T47D (cell line): Measurements from ENCODE around the gene SHKBP1.
"Not testable (repeated sequence)": the region's sequence is repeated elsewhere in the genome, so short reads cannot be mapped to it uniquely, and the experiment has no call there.

Experiments
- DNase-seq, 2 experiments: peaks; one replicate each; pipeline versions ENCODE4 v3.0.0 to v3.0.0-alpha.2; 2011 to 2012; ENCODE audit warnings: low read depth in 1 of 2, low spot score in 1 of 2
- JUND ChIP-seq: IDR thresholded peaks from 2 replicates; pipeline ENCODE4 v1.6.1; 2012; ENCODE audit warnings: low read depth
- in situ Hi-C: cut with HindIII; loops from 2 replicates; pipeline ENCODE4 v1.10.0; 2016; ENCODE audit warnings: low sequenced_read_pairs, low pct_unique_long_range_greater_than_20kb

SHKBP1 gene

GRCh38 chr19:40623403-40624251 lies 47.0 kb downstream of the SHKBP1 start:
- DNase-seq = peak; percentile 82 to 85
- no peak for TF ChIP-seq JUND
- in situ Hi-C loops = no loop called here

- in situ Hi-C loops, DNase-seq: not testable (repeated sequence)
These were observed 47.9 kb downstream of the SHKBP1 start for GRCh38 chr19:40624369-40625153.

- DNase-seq = no peak
- TF ChIP-seq JUND = no peak
- in situ Hi-C loops = no loop called here
These were observed 48.9 kb downstream of the SHKBP1 start for GRCh38 chr19:40625406-40626120.

GRCh38 chr19:40626918-40627317 lies 50.2 kb downstream of the SHKBP1 start:
- no peak for DNase-seq
- in situ Hi-C loops = no loop called here
- no peak for TF ChIP-seq JUND

- in situ Hi-C loops = no loop called here
- DNase-seq = no peak
- TF ChIP-seq JUND = no peak
These were observed 51.0 kb downstream of the SHKBP1 start for GRCh38 chr19:40627486-40628279.

GRCh38 chr19:40629346-40629745 lies 52.7 kb downstream of the SHKBP1 start:
- TF ChIP-seq JUND = no peak
- no peak for DNase-seq
- in situ Hi-C loops = no loop called here

GRCh38 chr19:40630571-40631160 lies 54.0 kb downstream of the SHKBP1 start:
- DNase-seq = no peak
- in situ Hi-C loops = no loop called here
- no peak for TF ChIP-seq JUND

- DNase-seq = no peak
- no peak for TF ChIP-seq JUND
- in situ Hi-C loops = no loop called here
These were observed 55.8 kb downstream of the SHKBP1 start for GRCh38 chr19:40632311-40633036.

GRCh38 chr19:40633207-40633606 lies 56.5 kb downstream of the SHKBP1 start:
- no peak for DNase-seq
- TF ChIP-seq JUND = no peak
- in situ Hi-C loops = no loop called here

- in situ Hi-C loops = no loop called here
- TF ChIP-seq JUND = no peak
- no peak for DNase-seq
These were observed 61.7 kb downstream of the SHKBP1 start for GRCh38 chr19:40638327-40638726.

GRCh38 chr19:40639638-40639982 lies 62.9 kb downstream of the SHKBP1 start:
- no peak for TF ChIP-seq JUND
- DNase-seq = no peak
- in situ Hi-C loops = no loop called here
